Measurements from ENCODE around the gene PIP4P1. TPM values are rescaled to one million over a fixed set of nuclear protein-coding genes. Genes with fewer than 3 reads are reported as not detected.

The PIP4P1 gene
- total and polyA plus RNA-seq, 2 of the 8 experiments (the other 6 are each of a cell fraction or from before 2014, with no cell fraction given) = 29.5 to 60.0 TPM

GRCh38 chr14:20492486-20492885, 31.3 kb upstream of the PIP4P1 start:
- no peak for FAIRE-seq
- 96% methylated on average over 4 of the region's 4 CpGs; no CpG with 5 or more reads in 1 of the 2 experiments for WGBS, 2 experiments (ENCODE audit: extremely low coverage in 1 of 2, insufficient coverage in 1 of 2, insufficient read length in 1 of 2, insufficient replicate concordance in 2 of 2, low coverage in 1 of 2, low lambda C conversion rate in 2 of 2, missing lambda C conversion rate in 1 of 2)
- no peak for TF ChIP-seq PHF8 (conservative IDR thresholded peaks at IDR 0.05; ENCODE audit: low read depth, low read length)
- TF ChIP-seq SP4 (IDR thresholded peaks at IDR 0.05; ENCODE audit: low read length) = no peak
- no peak for TF ChIP-seq JUND (IDR thresholded peaks at IDR 0.05; ENCODE audit: low read length)
- no peak for TF ChIP-seq RNF2 (IDR thresholded peaks at IDR 0.05; ENCODE audit: borderline replicate concordance, low read depth, low read length, missing control alignments, poor library complexity, severe bottlenecking)
- no peak for TF ChIP-seq RBBP5 (IDR thresholded peaks at IDR 0.05; ENCODE audit: borderline replicate concordance, low read depth, low read length)
- no peak for TF ChIP-seq BCL11A (IDR thresholded peaks at IDR 0.05; ENCODE audit: low read depth in 2 of 2, low read length in 2 of 2)
- no peak for TF ChIP-seq NRF1 (IDR thresholded peaks at IDR 0.05; ENCODE audit: low read depth, low read length)
- TF ChIP-seq KDM4A (IDR thresholded peaks at IDR 0.05; ENCODE audit: low read depth, low read length, severe bottlenecking) = no peak
- no peak for TF ChIP-seq CBX8 (IDR thresholded peaks at IDR 0.05; ENCODE audit: borderline replicate concordance, low read depth, low read length)
- no peak for TF ChIP-seq FOSL1 (IDR thresholded peaks at IDR 0.05; ENCODE audit: insufficient read depth, low read depth, low read length)
- no peak for TF ChIP-seq CTCF (IDR thresholded peaks at IDR 0.05; ENCODE audit: control extremely low read depth in 1 of 3, insufficient read depth in 1 of 3, low read depth in 1 of 3, low read length in 3 of 3)

More at GRCh38 chr14:20492486-20492885, 31.3 kb upstream of the PIP4P1 start:
- H2AK5ac ChIP-seq (ENCODE audit: low read depth, low read length) = no peak overlapping the region
- DNase-seq (ENCODE audit: low read depth in 1 of 2, low spot score in 2 of 2) = no peak
- H3K36me3 ChIP-seq (ENCODE audit: control insufficient read depth in 2 of 4, insufficient read depth in 4 of 4, low read length in 3 of 4) = no peaks in the 10 kb centered on the region
- no peak overlapping the region for H2AFZ ChIP-seq (ENCODE audit: low read length)
- H3K4me1 ChIP-seq (replicated peaks in 1 of 4; ENCODE audit: control insufficient read depth in 3 of 4, insufficient read depth in 4 of 4, low read length in 3 of 4) = peaks cover 0 to 4% (median 2%) of the 10 kb centered on the region in 4 experiments; a peak in 1 of 7 replicates
- no peak overlapping the region for H4K8ac ChIP-seq (ENCODE audit: extremely low read depth, insufficient read depth, low read length)
- no peaks in the 10 kb centered on the region for H3K79me1 ChIP-seq (ENCODE audit: low read depth, low read length)
- no peak overlapping the region for H2BK20ac ChIP-seq (ENCODE audit: low read length)
- H3K4ac ChIP-seq (replicated peaks; ENCODE audit: insufficient read length, low read depth, low read length) = no peak overlapping the region
- peaks cover 0 to 5% of the 10 kb centered on the region in 2 experiments; a peak in 2 of 4 replicates for H3K9me3 ChIP-seq (ENCODE audit: insufficient read depth in 2 of 2, low read depth in 1 of 2, low read length in 1 of 2)
- no peak overlapping the region for H3K18ac ChIP-seq (ENCODE audit: extremely low read depth, low read length)
- H3K4me2 ChIP-seq (ENCODE audit: insufficient read depth in 1 of 2, low read depth in 2 of 2, low read length in 2 of 2) = no peak overlapping the region
- no peak overlapping the region for H3K27ac ChIP-seq (ENCODE audit: low read depth, low read length)
- no peak overlapping the region for H2BK120ac ChIP-seq (replicated peaks; ENCODE audit: low read depth, low read length)
- CTCF ChIA-PET (ENCODE audit: partially characterized antibody) = interaction anchor here (1.2 to 1.9 kb wide), 5 partner anchors 12 to 116 kb away, joined by 3 to 7 read pairs (median 4); no protein-coding TSS in a partner anchor
- no peak overlapping the region for H4K91ac ChIP-seq (replicated peaks; ENCODE audit: insufficient read length, low read length)
- no peak overlapping the region for H2BK5ac ChIP-seq (ENCODE audit: low read depth, low read length)
- H4K5ac ChIP-seq (ENCODE audit: insufficient read length, low read depth, low read length) = no peak overlapping the region
- peaks cover 2% of the 10 kb centered on the region; the same call in 1 of the 2 replicates for H3K23me2 ChIP-seq (ENCODE audit: low read depth, low read length)
- no peaks in the 10 kb centered on the region for H3K79me2 ChIP-seq (ENCODE audit: control insufficient read depth in 1 of 2, insufficient read depth in 2 of 2, low read length in 2 of 2)
- H3K27me3 ChIP-seq (replicated peaks in 1 of 4; ENCODE audit: control insufficient read depth in 3 of 4, extremely low read depth in 1 of 4, insufficient read depth in 3 of 4, low read length in 3 of 4) = no peaks in the 10 kb centered on the region
- H3K56ac ChIP-seq (replicated peaks; ENCODE audit: insufficient read length, low read depth, low read length) = no peak overlapping the region
- no peak overlapping the region for H3K14ac ChIP-seq (ENCODE audit: insufficient read length)
- no peak overlapping the region for H3K9ac ChIP-seq (replicated peaks in 1 of 4; ENCODE audit: extremely low read depth in 1 of 4, low read depth in 3 of 4, low read length in 3 of 4)
- no peaks in the 10 kb centered on the region for H4K20me1 ChIP-seq (replicated peaks in 1 of 2; ENCODE audit: control insufficient read depth in 1 of 2, insufficient read depth in 2 of 2, low read length in 2 of 2)
- no peak overlapping the region for H2BK12ac ChIP-seq (ENCODE audit: low read depth, low read length)
- H3K23ac ChIP-seq (ENCODE audit: insufficient read length) = no peak overlapping the region
- H3K4me3 ChIP-seq (ENCODE audit: extremely low read depth in 1 of 4, insufficient read depth in 2 of 4, low read depth in 3 of 4, low read length in 4 of 4) = no peak overlapping the region
- no peak overlapping the region for H2BK15ac ChIP-seq (ENCODE audit: low read length)
- POLR2A ChIA-PET (ENCODE audit: partially characterized antibody) = no interaction called here
